Measurements from ENCODE around the gene HS3ST3B1.

DNA sequence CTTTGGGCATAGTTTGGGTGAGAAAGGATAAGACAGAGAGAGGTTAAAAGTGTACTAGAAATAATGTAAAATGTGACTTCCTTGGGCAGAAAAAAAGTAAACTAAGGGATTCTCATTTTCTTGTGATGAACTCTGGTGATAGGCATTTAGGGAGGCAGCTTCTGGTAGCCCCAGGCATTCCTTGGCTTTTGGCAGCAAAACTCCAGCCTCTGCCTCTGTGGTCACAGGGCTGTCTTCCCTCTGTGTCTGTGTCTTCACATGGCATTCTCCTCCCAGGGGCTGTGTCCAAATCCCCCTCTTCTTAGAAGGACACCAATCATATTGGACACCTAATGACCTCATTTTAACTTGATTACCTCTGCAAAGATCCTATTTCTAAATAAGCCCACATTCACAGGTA lies 54.7 kb downstream of the HS3ST3B1 start:
- no peak for TF ChIP-seq FOXM1 (IDR thresholded peaks at IDR 0.05; ENCODE audit: borderline replicate concordance, low read depth)
- TF ChIP-seq EGR1 (IDR thresholded peaks at IDR 0.05): no peak
- no peak for TF ChIP-seq NFIC (IDR thresholded peaks at IDR 0.05)
- TF ChIP-seq TAF1 (IDR thresholded peaks at IDR 0.05; ENCODE audit: low read depth): no peak
- no peak for TF ChIP-seq REST (IDR thresholded peaks at IDR 0.05; ENCODE audit: low read depth)
- TF ChIP-seq MAX (IDR thresholded peaks at IDR 0.05): no peak
- TF ChIP-seq USF1 (IDR thresholded peaks at IDR 0.05): no peak
- no peak for TF ChIP-seq CEBPB (IDR thresholded peaks at IDR 0.05)
- TF ChIP-seq CREB1 (IDR thresholded peaks at IDR 0.05; ENCODE audit: low read depth): no peak
- TF ChIP-seq RAD21 (IDR thresholded peaks at IDR 0.05; ENCODE audit: low read depth): no peak

All from Ishikawa (cell line).